GM18861 (cell line): ENCODE measurements around the gene CENPA.
"Not testable (repeated sequence)": the region's sequence is repeated elsewhere in the genome, so short reads cannot be mapped to it uniquely, and the experiment has no call there.

ENCODE experiments used
- ATAC-seq: cut with Tn5 transposase; IDR thresholded peaks from one replicate; pipeline ENCODE4 v1.9.1; 2021; ENCODE audit not compliant: unreplicated experiment

The CENPA gene

DNA sequence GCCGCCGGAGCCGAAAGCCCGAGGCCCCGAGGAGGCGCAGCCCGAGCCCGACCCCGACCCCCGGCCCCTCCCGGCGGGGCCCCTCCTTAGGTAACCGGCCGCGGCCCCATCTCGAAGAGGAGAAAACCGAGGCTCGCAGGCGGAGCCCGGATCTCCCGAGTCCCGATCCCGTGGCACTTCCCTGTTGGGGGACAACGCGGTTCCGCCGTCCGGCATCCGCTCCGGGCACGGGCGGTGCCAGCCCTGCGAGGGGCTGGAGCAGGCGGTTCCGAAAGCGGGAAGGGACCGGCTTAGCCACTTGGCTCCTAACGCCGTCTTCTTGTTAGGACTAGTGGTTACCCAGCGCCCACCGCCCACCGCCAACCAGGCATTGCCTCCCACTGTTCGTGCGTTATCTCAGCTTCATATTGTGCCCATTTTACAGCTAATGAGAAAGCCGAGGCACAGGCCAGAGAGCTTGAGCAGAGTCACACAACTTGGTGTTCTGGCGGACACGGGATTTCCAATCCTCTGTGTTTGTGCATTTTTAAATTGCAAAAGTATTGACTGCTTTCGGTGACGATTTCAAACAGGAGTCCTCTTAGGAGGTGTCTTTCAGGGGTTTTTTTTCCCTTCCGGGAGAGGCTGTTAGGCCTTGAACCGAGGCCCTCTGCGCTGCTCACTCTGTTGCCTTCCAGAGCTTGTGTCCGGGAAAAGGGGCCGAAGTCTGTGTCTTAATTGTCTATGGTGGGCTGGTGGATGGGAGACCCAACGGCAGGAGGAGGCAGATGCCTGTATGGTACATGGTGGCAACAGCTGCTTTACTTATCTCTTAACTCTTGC lies 562 bp downstream of the CENPA start:
- peak; percentile 6 for ATAC-seq

DNA sequence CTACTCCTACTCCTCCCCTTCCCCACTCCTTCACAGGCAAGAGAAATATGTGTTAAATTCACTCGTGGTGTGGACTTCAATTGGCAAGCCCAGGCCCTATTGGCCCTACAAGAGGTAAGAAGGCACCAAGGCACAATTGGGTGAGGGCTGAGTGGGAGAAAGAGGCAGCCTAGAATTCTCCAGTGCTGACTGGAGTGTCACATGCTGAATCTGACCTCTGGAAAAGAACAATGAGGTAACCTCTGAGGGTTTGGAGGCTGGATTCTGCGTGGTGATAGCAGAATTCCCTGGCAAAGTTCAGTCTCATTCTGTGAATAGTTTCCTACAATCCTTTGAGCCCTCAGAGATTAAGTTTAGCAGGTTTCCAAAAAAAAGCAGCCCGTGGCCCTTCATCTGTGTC lies 6.9 kb downstream of the CENPA start:
- ATAC-seq, result no peak

DNA sequence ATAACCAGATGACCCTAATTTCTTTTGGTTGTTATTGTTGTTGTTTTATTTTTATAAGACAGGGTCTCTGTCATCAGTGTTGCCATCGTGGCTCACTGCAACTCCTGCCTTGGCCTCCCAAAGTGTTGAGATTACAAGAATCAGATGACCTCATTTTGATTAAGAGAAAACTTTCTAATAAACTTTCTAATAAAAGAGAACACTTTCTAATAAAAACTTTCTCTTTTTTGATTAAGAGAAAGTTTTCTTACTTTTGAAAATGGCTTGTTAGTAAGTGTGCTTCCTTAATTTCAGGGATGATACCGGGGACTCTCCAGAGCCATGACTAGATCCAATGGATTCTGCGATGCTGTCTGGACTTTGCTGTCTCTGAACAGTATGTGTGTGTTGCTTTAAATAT lies 7.7 kb downstream of the CENPA start:
- no peak for ATAC-seq

DNA sequence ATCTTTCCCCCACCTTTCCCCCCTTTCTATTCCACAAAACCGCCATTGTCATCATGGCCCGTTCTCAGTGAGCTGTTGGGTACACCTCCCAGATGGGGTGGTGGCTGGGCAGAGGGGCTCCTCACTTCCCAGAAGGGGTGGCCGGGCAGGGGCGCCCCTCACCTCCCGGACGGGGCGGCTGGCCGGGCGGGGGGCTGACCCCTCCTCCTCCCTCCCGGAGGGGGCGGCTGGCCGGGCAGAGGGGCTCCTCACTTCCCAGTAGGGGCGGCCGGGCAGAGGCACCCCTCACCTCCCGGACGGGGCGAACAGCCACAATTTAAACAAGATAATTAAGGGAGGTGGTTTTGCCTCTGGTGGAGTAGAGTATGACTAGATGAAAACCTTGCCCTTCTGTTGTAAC lies 9.3 kb downstream of the CENPA start:
- not testable (repeated sequence) for ATAC-seq

GRCh38 chr2:26801328-26801727 lies 15.5 kb downstream of the CENPA start:
- no peak for ATAC-seq

DNA sequence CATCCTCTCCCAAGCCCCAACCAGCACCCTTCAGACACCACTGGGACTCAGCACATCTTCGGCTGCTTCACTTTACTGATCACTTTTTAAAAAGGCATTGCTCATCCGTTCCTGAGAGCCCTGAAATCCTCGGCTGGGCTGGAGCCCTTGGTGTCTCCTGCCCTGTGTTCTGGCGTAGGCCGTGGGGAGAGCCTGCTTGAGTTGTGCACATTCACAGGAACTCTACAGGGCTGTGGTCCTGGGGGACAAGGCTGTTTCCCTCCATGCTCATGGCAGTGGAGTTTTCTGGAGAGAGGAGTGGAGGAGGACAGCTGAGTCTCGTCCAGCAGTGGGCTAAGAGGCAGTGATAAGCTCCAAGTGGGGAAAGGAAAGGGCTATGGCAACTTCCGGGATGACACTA lies 15.9 kb downstream of the CENPA start:
- no peak for ATAC-seq

- no peak for ATAC-seq
Observed at GRCh38 chr2:26805241-26805676, 19.4 kb downstream of the CENPA start.

GRCh38 chr2:26807788-26808460 lies 22.1 kb downstream of the CENPA start:
- ATAC-seq, result no peak

- no peak for ATAC-seq
Observed at GRCh38 chr2:26809211-26809610, 23.4 kb downstream of the CENPA start.

GRCh38 chr2:26809876-26810577 lies 24.2 kb downstream of the CENPA start:
- no peak for ATAC-seq

DNA sequence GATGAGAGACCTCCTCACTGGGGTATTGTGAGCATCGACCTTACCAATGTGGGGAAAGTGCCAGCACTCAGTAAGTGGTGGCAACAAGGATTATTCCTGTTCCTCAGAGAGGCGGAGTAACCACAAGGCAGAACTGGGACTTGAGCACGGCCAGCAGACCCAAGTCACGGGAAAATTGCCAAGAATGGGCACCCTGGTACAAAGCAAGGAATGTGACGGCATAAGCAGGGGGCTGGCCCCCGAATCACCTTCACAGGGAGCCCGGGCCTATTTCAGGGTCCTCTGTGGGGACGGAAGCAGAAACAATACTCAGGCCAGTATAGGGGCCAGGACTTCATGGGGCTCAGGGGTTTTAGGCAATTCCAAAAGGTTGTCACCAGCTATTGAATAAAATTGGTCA lies 25.4 kb downstream of the CENPA start:
- no peak for ATAC-seq

- no peak for ATAC-seq
Observed at GRCh38 chr2:26811791-26812694, 26.2 kb downstream of the CENPA start.

- ATAC-seq, result no peak
Observed at GRCh38 chr2:26812731-26813130, 26.9 kb downstream of the CENPA start.

DNA sequence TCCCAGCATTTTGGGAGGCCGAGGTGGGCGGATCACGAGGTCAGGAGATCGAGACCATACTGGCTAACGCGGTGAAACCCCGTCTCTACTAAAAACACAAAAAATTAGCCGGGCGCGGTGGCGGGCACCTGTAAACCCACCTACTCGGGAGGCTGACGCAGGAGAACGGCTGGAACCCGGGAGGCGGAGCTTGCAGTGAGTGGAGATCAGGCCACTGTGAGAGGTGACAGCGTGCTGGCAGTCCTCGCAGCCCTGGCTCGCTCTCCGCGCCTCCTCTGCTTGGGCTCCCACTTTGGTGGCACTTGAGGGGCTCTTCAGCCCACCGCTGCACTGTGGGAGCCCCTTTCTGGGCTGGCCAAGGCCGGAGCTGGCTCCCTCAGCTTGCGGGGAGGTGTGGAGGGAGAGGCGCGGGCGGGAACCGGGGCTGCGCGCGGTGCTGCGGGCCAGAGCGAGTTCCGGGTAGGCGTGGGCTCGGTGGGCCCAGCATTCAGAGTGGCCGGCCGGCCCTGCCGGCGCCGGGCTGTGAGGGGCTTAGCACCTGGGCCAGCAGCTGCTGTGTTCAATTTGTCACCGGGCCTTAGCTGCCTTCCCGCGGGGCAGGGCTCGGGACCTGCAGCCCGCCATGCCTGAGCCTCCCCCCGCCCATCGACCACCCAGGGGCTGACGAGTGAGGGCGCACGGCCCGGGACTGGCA lies 28.4 kb downstream of the CENPA start:
- not testable (repeated sequence) for ATAC-seq

GRCh38 chr2:26816893-26817292 lies 31.0 kb downstream of the CENPA start:
- no peak for ATAC-seq

DNA sequence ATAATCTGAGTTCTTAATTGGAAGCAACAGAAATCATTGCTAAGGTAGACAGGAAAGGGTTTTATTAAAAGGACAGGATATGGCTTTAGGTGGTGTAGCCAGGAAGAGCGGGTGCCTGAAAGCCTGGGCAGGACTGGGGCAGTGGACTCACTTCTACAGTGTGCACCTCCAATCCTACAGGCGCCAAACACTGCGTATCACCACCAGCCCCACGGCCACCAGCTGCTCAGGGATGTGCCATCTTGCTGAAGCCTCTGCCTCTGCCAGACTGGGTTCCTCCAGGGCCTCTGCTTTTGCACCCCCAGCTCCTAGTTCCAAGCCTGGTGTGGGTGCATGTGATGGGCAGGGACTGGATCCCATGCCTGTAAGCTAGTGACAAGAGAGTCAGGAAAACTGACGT lies 32.4 kb downstream of the CENPA start:
- no peak for ATAC-seq

GRCh38 chr2:26818972-26819371 lies 33.1 kb downstream of the CENPA start:
- no peak for ATAC-seq

GRCh38 chr2:26820932-26821331 lies 35.1 kb downstream of the CENPA start:
- ATAC-seq, result no peak

DNA sequence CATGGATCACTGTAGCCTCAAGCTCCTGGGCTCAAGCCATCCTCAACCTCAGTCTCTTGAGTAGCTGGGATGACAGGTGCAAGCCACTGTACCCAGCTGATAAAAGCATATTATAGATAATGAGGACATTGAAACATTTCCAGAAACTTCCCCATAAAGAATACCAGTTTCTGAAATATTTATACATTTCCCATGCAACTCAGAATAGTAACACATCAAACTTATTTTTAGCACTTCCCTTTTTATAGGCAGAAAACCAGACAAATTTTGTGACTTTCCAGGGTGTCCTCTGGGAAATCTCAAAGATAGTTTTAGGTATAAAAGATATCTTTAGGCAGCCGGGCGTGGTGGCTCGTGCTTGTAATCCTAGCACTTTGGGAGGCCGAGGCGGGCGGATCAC lies 37.0 kb downstream of the CENPA start:
- no peak for ATAC-seq
